ENCODE results near the gene STN1.

The STN1 gene

DNA sequence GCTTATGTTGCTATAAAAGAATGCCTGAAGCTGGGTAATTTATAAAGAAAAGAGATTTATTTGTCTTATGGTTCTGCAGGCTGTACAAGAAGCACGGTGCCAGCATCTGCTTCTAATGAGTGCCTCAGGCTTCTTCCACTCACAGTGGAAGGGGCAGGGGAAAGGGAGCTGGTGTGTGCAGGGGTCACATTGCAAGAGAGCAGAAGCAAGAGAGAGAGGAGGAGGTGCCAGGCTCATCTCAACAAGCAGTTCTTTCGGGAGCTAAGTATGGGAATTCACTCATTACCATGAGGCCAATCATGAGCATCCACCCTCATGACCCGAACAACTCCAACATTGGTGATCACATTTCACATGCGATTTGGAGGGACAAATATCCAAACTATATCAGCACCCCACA is 31.7 kb upstream of the STN1 start:
- no peak for DNase-seq (ENCODE audit: insufficient read length, low spot score)
- TF ChIP-seq POLR2A (IDR thresholded peaks at IDR 0.05; ENCODE audit: low read depth, low read length) (no peak), PAX5 (IDR thresholded peaks at IDR 0.05; ENCODE audit: insufficient read depth, low read length, severe bottlenecking) (no peak), TAF1 (IDR thresholded peaks at IDR 0.05; ENCODE audit: low read depth, low read length) (no peak), POLR2AphosphoS5 (IDR thresholded peaks at IDR 0.05; ENCODE audit: low read depth, low read length) (no peak), SPI1 (IDR thresholded peaks at IDR 0.05; ENCODE audit: low read depth, low read length) (no peak), POU2F2 (IDR thresholded peaks at IDR 0.05; ENCODE audit: low read depth, low read length) (no peak)
- no peak for FAIRE-seq

DNA sequence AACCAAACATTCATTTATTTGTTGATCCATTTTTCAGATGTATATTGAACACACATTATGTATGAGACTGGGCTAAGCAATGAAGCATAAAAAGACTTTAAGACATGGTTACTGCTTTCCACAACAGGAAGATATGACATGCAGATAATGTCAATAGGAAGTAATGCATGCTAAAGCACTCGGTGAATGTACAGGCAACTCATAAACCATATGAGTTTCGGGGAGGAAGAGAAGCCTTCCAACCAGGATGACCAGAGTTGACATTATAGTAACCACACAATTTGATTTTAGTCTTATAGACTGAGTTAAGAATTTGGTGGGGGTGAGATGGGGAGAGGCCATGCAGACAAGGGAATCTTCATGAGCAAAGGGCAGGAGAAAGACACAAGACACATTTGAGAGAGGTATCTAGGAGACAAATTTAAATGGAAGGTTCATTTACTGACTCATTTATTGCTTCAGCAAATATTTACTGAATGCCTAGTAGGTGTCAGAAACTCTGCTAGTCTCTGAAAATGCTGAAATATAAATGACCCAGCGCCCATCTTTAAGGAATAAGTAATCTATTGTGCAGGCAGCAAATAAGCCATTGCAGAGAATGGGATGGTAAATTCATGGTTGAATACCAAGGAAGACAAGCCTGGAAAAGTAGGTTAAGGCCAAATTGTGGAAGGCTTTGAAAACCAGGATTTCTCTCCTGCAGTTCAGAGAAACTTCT is 30.0 kb upstream of the STN1 start:
- FAIRE-seq, result peak; percentile 48
- no peak for DNase-seq (ENCODE audit: insufficient read length, low spot score)
- TF ChIP-seq SPI1 (IDR thresholded peaks at IDR 0.05; ENCODE audit: low read depth, low read length) (no peak), POLR2AphosphoS5 (IDR thresholded peaks at IDR 0.05; ENCODE audit: low read depth, low read length) (no peak), PAX5 (IDR thresholded peaks at IDR 0.05; ENCODE audit: insufficient read depth, low read length, severe bottlenecking) (no peak), POU2F2 (IDR thresholded peaks at IDR 0.05; ENCODE audit: low read depth, low read length) (no peak), TAF1 (IDR thresholded peaks at IDR 0.05; ENCODE audit: low read depth, low read length) (no peak), POLR2A (IDR thresholded peaks at IDR 0.05; ENCODE audit: low read depth, low read length) (no peak)

DNA sequence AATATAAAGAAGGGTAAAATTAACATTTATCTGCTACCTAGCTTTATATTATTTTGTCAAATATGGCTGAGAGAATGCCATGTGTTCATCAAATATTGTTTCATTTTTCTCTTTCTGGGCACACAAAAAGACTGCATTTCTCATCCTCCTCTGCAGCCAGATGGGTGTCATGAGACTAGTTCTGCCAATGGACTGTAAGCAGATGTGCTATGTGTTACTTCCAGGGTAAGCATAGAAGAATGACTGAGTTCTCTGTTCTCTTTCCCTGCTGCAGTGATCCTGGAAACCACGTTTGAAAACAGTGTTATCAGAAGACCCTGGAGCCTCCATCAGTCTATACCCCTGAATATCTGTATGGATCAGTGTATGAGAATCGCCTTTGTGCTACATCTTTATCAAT is 24.9 kb upstream of the STN1 start:
- FAIRE-seq (no peak), DNase-seq (ENCODE audit: insufficient read length, low spot score) (no peak)
- TF ChIP-seq PAX5 (IDR thresholded peaks at IDR 0.05; ENCODE audit: insufficient read depth, low read length, severe bottlenecking) (no peak), TAF1 (IDR thresholded peaks at IDR 0.05; ENCODE audit: low read depth, low read length) (no peak), POLR2A (IDR thresholded peaks at IDR 0.05; ENCODE audit: low read depth, low read length) (no peak), POU2F2 (IDR thresholded peaks at IDR 0.05; ENCODE audit: low read depth, low read length) (no peak), SPI1 (IDR thresholded peaks at IDR 0.05; ENCODE audit: low read depth, low read length) (no peak), POLR2AphosphoS5 (IDR thresholded peaks at IDR 0.05; ENCODE audit: low read depth, low read length) (no peak)

DNA sequence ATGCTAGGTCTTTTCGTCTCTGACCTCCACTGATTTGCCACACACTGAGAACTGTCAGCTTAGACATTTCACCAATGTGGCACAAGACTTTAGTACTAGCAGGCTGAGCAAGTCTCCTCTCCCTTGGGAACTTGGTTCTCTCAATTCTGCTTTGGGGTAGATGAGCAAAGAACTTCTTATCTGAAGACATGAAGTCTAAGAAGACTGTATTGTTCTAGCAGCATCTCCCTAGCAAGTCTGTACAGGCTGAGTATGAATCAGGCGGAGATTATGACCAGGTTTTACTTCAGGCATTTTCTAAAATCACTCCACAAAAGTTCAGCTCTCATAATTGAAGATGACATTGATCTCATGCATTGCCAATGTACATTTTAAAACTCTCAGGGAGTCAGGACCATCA is 23.8 kb upstream of the STN1 start:
- no peak for FAIRE-seq
- no peak for DNase-seq (ENCODE audit: insufficient read length, low spot score)
- TF ChIP-seq POLR2AphosphoS5 (IDR thresholded peaks at IDR 0.05; ENCODE audit: low read depth, low read length) (no peak), POU2F2 (IDR thresholded peaks at IDR 0.05; ENCODE audit: low read depth, low read length) (no peak), SPI1 (IDR thresholded peaks at IDR 0.05; ENCODE audit: low read depth, low read length) (no peak), TAF1 (IDR thresholded peaks at IDR 0.05; ENCODE audit: low read depth, low read length) (no peak), PAX5 (IDR thresholded peaks at IDR 0.05; ENCODE audit: insufficient read depth, low read length, severe bottlenecking) (no peak), POLR2A (IDR thresholded peaks at IDR 0.05; ENCODE audit: low read depth, low read length) (no peak)

DNA sequence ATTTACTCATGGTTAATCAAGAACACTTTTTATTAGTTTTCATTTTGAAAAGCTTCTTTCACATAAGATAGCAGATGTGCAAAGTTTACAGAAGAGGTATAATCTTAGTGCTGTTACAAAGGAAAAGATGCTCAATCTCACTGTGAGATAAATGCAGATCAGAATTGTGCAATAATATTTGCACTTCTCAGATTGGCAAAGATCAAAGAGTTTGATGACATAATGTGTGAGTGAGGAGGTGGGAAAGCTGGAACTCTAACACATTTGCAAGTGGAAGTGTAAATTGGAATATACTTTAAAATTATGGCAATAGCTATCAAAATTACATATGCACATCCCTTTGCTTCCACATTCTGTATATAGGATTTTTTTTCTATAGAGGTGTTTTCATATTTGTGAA is 21.5 kb upstream of the STN1 start:
- FAIRE-seq (no peak), DNase-seq (ENCODE audit: insufficient read length, low spot score) (no peak)
- no peak for TF ChIP-seq PAX5 (IDR thresholded peaks at IDR 0.05; ENCODE audit: insufficient read depth, low read length, severe bottlenecking)
- TF ChIP-seq POLR2A (IDR thresholded peaks at IDR 0.05; ENCODE audit: low read depth, low read length), result no peak
- TF ChIP-seq POU2F2 (IDR thresholded peaks at IDR 0.05; ENCODE audit: low read depth, low read length), result no peak
- no peak for TF ChIP-seq SPI1 (IDR thresholded peaks at IDR 0.05; ENCODE audit: low read depth, low read length)
- no peak for TF ChIP-seq POLR2AphosphoS5 (IDR thresholded peaks at IDR 0.05; ENCODE audit: low read depth, low read length)
- no peak for TF ChIP-seq TAF1 (IDR thresholded peaks at IDR 0.05; ENCODE audit: low read depth, low read length)

DNA sequence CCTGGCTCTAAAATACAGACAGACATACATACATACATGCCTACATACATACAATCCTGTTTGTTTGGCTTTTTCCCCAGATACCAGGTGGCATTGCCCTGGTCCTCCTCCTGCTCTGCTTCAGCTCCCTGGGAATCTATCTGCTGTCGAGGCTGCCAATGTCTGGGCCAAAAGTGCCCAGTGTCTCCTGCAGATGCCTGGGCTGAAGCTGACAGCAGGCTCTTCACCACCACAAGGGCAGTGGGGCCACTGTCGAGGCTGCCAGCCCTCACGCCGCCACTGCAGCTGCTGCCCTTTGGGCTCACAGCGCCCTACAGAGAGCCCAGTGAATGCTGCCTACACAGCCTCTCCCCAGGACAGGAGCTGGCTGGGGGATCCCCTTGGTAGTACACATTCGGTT is 18.0 kb upstream of the STN1 start:
- TF ChIP-seq TAF1 (IDR thresholded peaks at IDR 0.05; ENCODE audit: low read depth, low read length), result no peak
- TF ChIP-seq PAX5 (IDR thresholded peaks at IDR 0.05; ENCODE audit: insufficient read depth, low read length, severe bottlenecking), result no peak
- TF ChIP-seq POU2F2 (IDR thresholded peaks at IDR 0.05; ENCODE audit: low read depth, low read length), result no peak
- no peak for TF ChIP-seq SPI1 (IDR thresholded peaks at IDR 0.05; ENCODE audit: low read depth, low read length)
- TF ChIP-seq POLR2A (IDR thresholded peaks at IDR 0.05; ENCODE audit: low read depth, low read length), result no peak
- no peak for TF ChIP-seq POLR2AphosphoS5 (IDR thresholded peaks at IDR 0.05; ENCODE audit: low read depth, low read length)
- no peak for FAIRE-seq
- no peak for DNase-seq (ENCODE audit: insufficient read length, low spot score)

DNA sequence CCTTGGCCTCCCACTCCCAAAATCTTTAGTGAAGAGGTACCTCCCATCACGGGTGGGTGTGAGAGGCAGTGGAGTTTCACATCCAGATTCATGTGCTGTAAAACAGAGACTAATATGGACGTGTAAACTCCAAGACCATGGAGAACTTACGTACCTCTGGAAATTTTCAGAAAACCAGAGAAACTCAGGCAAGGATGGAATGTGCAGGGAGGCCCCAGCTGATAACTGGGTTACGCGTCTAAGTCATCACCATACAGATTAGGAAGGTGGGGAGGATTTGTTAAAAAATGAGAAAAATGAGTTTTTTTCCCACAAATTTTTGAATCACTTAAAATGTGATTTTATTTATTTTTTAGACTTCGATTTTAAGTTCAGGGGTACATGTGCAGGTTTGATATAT is 16.3 kb upstream of the STN1 start:
- DNase-seq (ENCODE audit: insufficient read length, low spot score), result no peak
- no peak for FAIRE-seq
- TF ChIP-seq PAX5 (IDR thresholded peaks at IDR 0.05; ENCODE audit: insufficient read depth, low read length, severe bottlenecking) (no peak), TAF1 (IDR thresholded peaks at IDR 0.05; ENCODE audit: low read depth, low read length) (no peak), POLR2A (IDR thresholded peaks at IDR 0.05; ENCODE audit: low read depth, low read length) (no peak), POLR2AphosphoS5 (IDR thresholded peaks at IDR 0.05; ENCODE audit: low read depth, low read length) (no peak), SPI1 (IDR thresholded peaks at IDR 0.05; ENCODE audit: low read depth, low read length) (no peak), POU2F2 (IDR thresholded peaks at IDR 0.05; ENCODE audit: low read depth, low read length) (no peak)

DNA sequence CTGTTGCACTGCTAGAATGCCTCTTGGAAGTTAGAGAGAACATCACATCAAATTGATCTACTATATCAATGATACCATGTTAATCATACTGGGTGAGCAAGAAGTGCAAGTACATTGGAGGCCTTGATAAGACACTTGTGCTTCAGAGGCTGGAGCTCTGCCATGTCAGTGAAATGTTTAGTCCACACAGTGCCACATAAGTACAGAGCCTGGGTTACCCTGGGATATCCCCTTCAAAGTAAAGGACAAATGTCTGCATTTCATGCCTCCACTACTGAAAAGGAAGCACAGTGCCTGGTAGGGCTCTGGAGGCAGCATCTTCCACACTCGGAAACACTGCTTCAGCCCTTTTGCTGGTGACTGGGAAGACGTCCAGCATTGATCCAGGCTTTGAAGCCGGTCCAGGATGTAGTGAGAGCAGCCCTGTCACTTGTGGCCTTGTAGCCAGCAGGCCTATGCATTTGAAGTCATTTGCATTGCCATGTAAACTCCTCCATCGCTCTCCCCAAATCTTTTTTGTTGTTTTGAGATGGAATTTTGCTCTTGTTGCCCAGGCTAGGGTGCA is 15.7 kb upstream of the STN1 start:
- TF ChIP-seq PAX5 (IDR thresholded peaks at IDR 0.05; ENCODE audit: insufficient read depth, low read length, severe bottlenecking) (no peak), TAF1 (IDR thresholded peaks at IDR 0.05; ENCODE audit: low read depth, low read length) (no peak)
- no peak for FAIRE-seq
- DNase-seq (ENCODE audit: insufficient read length, low spot score), result no peak

DNA sequence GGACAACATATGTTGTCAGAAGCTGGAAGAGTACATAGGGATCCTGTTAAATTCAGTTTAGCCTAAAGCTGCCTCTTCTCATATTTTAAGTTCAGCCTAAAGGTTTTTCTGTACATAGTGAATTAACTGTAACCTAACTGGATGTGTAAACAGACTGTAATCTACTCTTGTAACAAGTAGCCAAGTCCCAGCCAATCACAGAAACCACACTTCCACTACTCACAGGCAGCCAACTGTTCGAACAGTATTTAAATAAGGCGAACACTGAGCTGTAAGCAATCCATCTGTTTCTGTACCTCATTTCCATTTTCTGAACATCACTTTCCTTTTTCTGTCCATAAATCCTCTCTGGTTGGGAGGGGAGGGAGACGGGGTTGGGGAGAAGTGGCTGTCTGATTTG is 15.0 kb upstream of the STN1 start:
- TF ChIP-seq SPI1 (IDR thresholded peaks at IDR 0.05; ENCODE audit: low read depth, low read length), result no peak
- no peak for TF ChIP-seq PAX5 (IDR thresholded peaks at IDR 0.05; ENCODE audit: insufficient read depth, low read length, severe bottlenecking)
- TF ChIP-seq POLR2A (IDR thresholded peaks at IDR 0.05; ENCODE audit: low read depth, low read length), result no peak
- no peak for TF ChIP-seq POU2F2 (IDR thresholded peaks at IDR 0.05; ENCODE audit: low read depth, low read length)
- no peak for TF ChIP-seq POLR2AphosphoS5 (IDR thresholded peaks at IDR 0.05; ENCODE audit: low read depth, low read length)
- no peak for TF ChIP-seq TAF1 (IDR thresholded peaks at IDR 0.05; ENCODE audit: low read depth, low read length)
- FAIRE-seq (no peak), DNase-seq (ENCODE audit: insufficient read length, low spot score) (no peak)

All from GM12891 (cell line).